ENCODE data around the gene WHRN. TPM values are rescaled to one million over a fixed set of nuclear protein-coding genes. Genes with fewer than 3 reads are reported as not detected.

The WHRN gene
- total RNA-seq, 1 experiment from 2014 or later = 24.3 TPM

DNA sequence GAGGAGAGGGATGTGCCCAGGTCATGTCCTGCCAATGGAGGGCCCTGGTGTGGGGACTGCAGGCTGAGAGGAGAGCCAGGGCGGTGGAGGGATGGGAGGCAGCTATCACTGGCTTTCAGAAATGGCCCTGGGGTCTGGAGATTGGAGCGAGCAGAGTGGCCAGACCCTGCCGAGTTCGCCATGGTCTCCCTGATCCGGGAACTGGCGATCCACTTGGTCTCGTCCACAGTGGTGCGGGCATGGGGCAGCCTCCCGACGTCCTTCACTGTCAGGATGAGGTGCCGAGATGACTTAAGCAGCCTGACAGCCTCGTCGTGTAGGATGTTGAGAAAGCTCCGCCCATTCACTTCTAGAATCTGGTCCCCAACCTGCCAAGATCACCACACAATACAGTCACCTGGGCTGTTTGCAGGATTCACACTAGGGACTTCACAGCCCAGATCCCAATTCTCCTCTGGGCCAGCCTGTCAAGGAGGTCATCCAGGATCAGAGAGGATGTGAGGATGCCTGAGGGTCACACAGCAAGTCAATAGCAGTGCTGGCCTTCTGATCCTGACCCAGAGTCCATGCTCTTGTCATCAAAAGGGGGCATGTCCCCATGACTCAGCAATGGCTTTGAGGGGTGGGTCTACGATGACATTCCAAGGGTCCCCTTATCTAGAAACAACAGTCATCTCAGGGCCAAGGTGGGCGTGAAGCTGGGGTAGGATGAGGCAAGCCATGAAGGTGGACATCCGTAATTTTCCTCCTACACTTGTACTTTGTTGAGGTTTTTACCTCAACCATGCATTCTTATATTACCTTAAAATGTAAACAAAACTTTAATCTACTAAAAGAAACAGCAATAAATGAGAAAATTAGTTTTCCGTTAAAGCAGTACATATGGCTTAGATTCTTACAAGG, 79.0 kb downstream of the WHRN start:
- TF ChIP-seq, protein P1, sequence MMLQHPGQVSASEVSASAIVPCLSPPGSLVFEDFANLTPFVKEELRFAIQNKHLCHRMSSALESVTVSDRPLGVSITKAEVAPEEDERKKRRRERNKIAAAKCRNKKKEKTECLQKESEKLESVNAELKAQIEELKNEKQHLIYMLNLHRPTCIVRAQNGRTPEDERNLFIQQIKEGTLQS (CRISPR knock-in tag; conservative IDR thresholded peaks at IDR 0.05) = no peak
- TF ChIP-seq, protein P2, sequence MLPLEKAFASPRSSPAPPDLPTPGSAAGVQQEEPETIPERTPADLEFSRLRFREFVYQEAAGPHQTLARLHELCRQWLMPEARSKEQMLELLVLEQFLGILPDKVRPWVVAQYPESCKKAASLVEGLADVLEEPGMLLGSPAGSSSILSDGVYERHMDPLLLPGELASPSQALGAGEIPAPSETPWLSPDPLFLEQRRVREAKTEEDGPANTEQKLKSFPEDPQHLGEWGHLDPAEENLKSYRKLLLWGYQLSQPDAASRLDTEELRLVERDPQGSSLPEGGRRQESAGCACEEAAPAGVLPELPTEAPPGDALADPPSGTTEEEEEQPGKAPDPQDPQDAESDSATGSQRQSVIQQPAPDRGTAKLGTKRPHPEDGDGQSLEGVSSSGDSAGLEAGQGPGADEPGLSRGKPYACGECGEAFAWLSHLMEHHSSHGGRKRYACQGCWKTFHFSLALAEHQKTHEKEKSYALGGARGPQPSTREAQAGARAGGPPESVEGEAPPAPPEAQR (CRISPR knock-in tag; IDR thresholded peaks at IDR 0.05) = no peak
- TF ChIP-seq ETV6 (CRISPR knock-in tag; IDR thresholded peaks at IDR 0.05) (no peak), FOXK1 (CRISPR knock-in tag; IDR thresholded peaks at IDR 0.05) (no peak), ZNF138 (CRISPR knock-in tag; conservative IDR thresholded peaks at IDR 0.05) (no peak), EMX1 (CRISPR knock-in tag; IDR thresholded peaks at IDR 0.05) (no peak)
- TF ChIP-seq, protein P3, sequence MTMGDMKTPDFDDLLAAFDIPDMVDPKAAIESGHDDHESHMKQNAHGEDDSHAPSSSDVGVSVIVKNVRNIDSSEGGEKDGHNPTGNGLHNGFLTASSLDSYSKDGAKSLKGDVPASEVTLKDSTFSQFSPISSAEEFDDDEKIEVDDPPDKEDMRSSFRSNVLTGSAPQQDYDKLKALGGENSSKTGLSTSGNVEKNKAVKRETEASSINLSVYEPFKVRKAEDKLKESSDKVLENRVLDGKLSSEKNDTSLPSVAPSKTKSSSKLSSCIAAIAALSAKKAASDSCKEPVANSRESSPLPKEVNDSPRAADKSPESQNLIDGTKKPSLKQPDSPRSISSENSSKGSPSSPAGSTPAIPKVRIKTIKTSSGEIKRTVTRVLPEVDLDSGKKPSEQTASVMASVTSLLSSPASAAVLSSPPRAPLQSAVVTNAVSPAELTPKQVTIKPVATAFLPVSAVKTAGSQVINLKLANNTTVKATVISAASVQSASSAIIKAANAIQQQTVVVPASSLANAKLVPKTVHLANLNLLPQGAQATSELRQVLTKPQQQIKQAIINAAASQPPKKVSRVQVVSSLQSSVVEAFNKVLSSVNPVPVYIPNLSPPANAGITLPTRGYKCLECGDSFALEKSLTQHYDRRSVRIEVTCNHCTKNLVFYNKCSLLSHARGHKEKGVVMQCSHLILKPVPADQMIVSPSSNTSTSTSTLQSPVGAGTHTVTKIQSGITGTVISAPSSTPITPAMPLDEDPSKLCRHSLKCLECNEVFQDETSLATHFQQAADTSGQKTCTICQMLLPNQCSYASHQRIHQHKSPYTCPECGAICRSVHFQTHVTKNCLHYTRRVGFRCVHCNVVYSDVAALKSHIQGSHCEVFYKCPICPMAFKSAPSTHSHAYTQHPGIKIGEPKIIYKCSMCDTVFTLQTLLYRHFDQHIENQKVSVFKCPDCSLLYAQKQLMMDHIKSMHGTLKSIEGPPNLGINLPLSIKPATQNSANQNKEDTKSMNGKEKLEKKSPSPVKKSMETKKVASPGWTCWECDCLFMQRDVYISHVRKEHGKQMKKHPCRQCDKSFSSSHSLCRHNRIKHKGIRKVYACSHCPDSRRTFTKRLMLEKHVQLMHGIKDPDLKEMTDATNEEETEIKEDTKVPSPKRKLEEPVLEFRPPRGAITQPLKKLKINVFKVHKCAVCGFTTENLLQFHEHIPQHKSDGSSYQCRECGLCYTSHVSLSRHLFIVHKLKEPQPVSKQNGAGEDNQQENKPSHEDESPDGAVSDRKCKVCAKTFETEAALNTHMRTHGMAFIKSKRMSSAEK (CRISPR knock-in tag; IDR thresholded peaks at IDR 0.05; ENCODE audit: borderline replicate concordance) = no peak
- TF ChIP-seq, protein P4, sequence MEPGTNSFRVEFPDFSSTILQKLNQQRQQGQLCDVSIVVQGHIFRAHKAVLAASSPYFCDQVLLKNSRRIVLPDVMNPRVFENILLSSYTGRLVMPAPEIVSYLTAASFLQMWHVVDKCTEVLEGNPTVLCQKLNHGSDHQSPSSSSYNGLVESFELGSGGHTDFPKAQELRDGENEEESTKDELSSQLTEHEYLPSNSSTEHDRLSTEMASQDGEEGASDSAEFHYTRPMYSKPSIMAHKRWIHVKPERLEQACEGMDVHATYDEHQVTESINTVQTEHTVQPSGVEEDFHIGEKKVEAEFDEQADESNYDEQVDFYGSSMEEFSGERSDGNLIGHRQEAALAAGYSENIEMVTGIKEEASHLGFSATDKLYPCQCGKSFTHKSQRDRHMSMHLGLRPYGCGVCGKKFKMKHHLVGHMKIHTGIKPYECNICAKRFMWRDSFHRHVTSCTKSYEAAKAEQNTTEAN (CRISPR knock-in tag; IDR thresholded peaks at IDR 0.05) = no peak
- TF ChIP-seq, protein P5, sequence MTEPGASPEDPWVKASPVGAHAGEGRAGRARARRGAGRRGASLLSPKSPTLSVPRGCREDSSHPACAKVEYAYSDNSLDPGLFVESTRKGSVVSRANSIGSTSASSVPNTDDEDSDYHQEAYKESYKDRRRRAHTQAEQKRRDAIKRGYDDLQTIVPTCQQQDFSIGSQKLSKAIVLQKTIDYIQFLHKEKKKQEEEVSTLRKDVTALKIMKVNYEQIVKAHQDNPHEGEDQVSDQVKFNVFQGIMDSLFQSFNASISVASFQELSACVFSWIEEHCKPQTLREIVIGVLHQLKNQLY (CRISPR knock-in tag; IDR thresholded peaks at IDR 0.05) = no peak
- DNase-seq (ENCODE audit: low spot score) (no peak), ATAC-seq (no peak)
- H3K27ac Mint-ChIP-seq = no peak overlapping the region
- ChIA-PET POLR2A (no interaction called here), CTCF (interaction anchor here (1.2 to 1.9 kb wide), 3 partner anchors 8 to 227 kb away, joined by 3 to 4 read pairs (median 4); no protein-coding TSS in a partner anchor)
- H3K4me1 Mint-ChIP-seq = peaks cover 13% of the 10 kb centered on the region
- H3K4me3 Mint-ChIP-seq = no peak overlapping the region
- H3K9me3 Mint-ChIP-seq = no peaks in the 10 kb centered on the region
- no peaks in the 10 kb centered on the region for H3K36me3 Mint-ChIP-seq
- no peaks in the 10 kb centered on the region for H3K27me3 Mint-ChIP-seq (ENCODE audit: low read depth)

DNA sequence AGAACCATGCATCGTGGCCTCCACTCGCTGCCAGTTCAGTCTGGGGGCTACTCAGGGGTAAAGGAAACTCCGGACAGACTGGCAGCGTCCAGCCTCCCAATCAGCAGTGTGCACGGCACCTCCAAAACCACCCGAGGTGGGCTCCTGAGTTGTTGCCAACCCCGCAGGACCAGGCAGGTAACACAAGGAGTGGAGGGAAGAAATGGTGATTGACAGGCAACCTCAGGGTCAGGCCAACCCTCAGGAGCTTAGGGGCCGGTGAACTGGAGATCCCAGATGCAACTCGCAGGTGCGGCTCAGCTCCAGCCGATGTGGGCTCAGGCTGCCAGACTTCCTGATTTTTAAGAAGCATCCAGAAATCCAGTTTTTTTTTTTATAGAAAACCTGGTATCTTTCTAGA, 80.1 kb downstream of the WHRN start:
- ChIA-PET POLR2A (no interaction called here), CTCF (interaction anchor here (0.6 to 1.9 kb wide), 7 partner anchors 10 to 547 kb away, joined by 3 to 6 read pairs (median 4); no protein-coding TSS in a partner anchor)
- Mint-ChIP-seq H3K27ac (no peak overlapping the region), H3K4me3 (no peak overlapping the region), H3K27me3 (ENCODE audit: low read depth) (no peaks in the 10 kb centered on the region), H3K36me3 (no peaks in the 10 kb centered on the region), H3K9me3 (no peaks in the 10 kb centered on the region), H3K4me1 (peaks cover 10% of the 10 kb centered on the region)
- ATAC-seq = peak; percentile 43
- TF ChIP-seq, protein P6, sequence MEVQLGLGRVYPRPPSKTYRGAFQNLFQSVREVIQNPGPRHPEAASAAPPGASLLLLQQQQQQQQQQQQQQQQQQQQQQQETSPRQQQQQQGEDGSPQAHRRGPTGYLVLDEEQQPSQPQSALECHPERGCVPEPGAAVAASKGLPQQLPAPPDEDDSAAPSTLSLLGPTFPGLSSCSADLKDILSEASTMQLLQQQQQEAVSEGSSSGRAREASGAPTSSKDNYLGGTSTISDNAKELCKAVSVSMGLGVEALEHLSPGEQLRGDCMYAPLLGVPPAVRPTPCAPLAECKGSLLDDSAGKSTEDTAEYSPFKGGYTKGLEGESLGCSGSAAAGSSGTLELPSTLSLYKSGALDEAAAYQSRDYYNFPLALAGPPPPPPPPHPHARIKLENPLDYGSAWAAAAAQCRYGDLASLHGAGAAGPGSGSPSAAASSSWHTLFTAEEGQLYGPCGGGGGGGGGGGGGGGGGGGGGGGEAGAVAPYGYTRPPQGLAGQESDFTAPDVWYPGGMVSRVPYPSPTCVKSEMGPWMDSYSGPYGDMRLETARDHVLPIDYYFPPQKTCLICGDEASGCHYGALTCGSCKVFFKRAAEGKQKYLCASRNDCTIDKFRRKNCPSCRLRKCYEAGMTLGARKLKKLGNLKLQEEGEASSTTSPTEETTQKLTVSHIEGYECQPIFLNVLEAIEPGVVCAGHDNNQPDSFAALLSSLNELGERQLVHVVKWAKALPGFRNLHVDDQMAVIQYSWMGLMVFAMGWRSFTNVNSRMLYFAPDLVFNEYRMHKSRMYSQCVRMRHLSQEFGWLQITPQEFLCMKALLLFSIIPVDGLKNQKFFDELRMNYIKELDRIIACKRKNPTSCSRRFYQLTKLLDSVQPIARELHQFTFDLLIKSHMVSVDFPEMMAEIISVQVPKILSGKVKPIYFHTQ (CRISPR knock-in tag; IDR thresholded peaks at IDR 0.05) = no peak
- DNase-seq (ENCODE audit: low spot score) = no peak
